ENCODE results near the gene RAI14. TPM values are rescaled to one million over a fixed set of nuclear protein-coding genes. Genes with fewer than 3 reads are reported as not detected.

The RAI14 gene
- total RNA-seq, 4 donors from 2014 or later, result 24.2 to 40.1 (median 28.0) TPM

- no peaks in the 10 kb centered on the region for H3K36me3 ChIP-seq
- TF ChIP-seq CTCF (IDR thresholded peaks at IDR 0.05) (no peak), POLR2A (IDR thresholded peaks at IDR 0.05) (no peak), EP300 (IDR thresholded peaks at IDR 0.05) (no peak)
- H3K27ac ChIP-seq, result no peak overlapping the region
- H3K27me3 ChIP-seq, result no peaks in the 10 kb centered on the region
- DNase-seq (ENCODE audit: low spot score in 2 of 2), result no peak
- H3K9me3 ChIP-seq, result no peaks in the 10 kb centered on the region
- no peaks in the 10 kb centered on the region for H3K4me1 ChIP-seq
- no peak overlapping the region for H3K4me3 ChIP-seq
Measured at GRCh38 chr5:34881246-34881645, 225.1 kb downstream of the RAI14 start.

Other genes starting within 250 kb of the RAI14 start
- 1 to 10 TPM in 2 of 4 donors, under 1 TPM in 2; 0.48 to 7.0 (median 0.78) TPM for gene TTC23L, start 182.8 kb downstream of the RAI14 start, total RNA-seq